NCI-H1105 (cell line): Measurements from ENCODE around the gene NUP153.
"Not testable (repeated sequence)": the region's sequence is repeated elsewhere in the genome, so short reads cannot be mapped to it uniquely, and the experiment has no call there.

Experiments used
- DNase-seq: peaks from one replicate; lab custom pipeline; 2025; lab: John Stamatoyannopoulos, UW

NUP153 gene

DNA sequence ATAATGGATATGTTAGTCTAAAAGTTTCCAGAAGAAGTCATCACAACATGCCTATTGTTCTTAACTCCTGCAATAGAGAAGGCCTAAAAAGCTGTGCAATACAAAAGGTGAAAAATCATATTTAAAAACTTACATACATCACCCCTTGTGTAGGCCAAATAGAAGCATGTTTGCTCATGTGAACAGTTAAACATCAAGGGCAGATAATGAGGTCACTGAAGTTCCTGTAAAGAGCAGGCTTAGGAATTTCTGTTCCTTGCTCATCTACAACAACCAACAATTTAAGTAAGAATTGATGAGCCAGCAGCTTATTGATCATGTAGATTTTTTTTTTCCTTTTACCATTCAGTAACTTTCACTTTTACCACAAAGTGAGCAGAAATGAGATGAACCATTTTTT, 7.5 kb upstream of the NUP153 start:
- no peak for DNase-seq

DNA sequence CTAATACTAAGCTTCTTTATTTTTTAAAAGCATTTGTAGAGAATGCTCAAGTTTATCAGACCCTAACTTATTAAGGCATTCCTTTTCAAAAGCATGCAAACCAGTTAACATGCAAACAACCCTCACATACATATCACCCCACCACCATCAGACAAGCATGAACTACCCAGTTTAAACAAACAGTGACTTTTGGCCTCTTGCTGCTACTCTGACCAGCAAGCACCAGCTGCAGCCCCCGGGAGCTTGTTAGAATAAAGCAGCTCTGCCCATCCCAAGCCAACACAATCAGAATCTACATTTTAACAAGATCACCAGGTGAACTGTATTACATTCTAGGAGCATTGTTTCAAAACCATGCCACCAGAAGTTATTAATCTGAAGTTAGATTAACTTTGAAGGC, 5.9 kb upstream of the NUP153 start:
- no peak for DNase-seq

DNA sequence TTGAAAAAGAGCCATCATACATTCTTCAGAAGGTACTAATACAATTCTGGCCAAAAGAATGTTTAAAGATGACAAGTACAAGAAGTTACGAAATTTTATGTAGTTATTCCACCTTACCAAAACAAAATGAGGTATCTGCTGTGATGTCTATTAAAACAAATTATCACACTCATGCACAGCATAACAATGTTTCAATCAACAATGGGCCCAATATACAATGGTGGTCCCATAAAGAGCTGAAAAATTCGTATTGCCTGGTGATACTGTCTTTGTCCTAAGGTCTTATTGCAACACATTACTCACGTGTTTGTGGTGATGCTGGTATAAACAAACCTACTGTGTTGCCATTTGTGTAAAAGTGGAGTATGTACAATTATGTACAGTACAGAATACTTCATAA, 3.6 kb upstream of the NUP153 start:
- DNase-seq: no peak

DNA sequence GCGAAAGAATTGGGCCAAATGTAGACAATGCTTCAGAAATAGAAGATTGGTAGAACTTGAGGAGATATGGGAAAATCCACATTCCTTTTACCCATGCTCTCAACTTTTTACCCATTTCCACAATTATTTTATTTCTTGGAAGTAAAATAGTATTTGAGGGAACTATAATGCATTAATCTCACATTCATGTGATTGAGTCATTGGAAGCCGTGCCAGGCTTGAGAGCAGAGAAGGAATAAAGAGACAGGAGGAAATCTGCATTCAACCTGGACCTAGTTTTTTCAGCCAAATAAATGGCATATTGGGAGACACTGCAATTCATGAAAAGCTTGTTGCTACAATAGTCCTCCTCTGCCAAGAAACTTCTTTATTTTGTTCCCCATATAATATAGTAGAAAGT, 2.8 kb upstream of the NUP153 start:
- no peak for DNase-seq

DNA sequence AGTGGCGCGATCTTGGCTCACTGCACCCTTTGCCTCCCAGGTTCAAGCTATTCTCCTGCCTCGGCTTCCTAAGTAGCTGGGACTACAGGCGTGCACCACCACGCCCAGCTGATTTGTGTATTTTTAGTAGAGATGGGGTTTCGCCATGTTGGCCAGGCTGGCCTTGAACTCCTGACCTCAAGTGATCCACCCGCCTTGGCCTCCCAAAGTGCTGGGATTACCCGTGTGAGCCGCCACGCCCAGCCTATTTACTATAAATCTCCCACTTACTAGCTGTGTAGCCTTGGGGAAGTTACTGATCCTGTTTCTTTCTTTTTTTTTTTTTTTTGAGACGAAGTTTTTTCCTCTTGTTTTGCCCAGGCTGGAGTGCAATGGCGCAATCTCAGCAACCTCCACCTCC, 1.3 kb upstream of the NUP153 start:
- DNase-seq: not testable (repeated sequence)

DNA sequence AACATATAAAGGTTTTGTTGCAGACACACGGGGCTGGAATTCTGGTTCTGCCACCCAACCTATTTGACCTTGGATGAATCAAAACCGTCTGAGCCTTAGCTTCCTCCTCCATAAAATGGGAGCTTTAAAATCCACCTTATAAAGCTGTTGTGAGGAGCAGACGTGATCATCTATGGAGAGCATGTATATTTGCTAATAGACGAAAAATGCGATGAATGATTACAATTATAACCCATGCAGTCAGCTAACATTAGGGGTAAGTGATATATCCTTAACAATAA, 586 bp upstream of the NUP153 start:
- no peak for DNase-seq

DNA sequence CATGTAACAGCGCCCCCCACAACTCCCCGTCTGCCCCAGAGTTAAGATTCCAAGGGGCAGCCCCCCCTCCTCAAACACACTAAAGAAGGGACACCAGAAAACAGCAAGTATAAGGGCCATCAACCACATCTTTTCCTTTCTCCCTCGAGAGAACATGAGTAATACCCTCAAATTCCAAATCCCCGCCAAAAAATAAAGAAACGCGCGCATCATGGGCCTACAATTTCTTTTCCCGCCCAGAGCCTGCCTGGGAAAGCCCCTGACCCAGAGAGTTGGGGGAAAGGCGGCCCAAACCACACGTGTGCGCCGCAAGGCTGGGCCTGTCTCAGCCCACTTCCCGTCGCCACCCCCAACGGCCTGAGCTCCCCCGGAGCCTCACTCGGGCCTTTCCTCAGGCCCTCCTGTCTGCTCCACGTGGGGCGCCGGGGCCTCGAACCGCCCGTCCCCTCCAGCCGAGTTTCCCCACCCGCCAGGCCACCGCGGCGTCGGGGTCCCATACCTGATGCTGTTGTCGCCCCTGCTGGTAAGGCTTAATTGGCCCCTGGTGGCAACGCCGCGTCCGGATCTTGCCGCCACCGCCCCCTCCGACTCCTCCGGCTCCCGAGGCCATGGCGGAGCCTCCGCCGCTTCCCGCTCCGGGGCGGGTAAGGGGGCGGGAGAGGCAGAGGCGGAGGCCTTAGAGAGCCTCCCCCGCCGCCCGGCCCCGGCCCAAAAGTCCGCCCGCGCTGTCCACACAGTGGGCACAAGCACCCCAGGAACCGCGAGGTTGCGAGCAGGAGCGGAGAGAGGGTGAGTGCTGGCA, 746 bp downstream of the NUP153 start:
- DNase-seq: peak; percentile 55

DNA sequence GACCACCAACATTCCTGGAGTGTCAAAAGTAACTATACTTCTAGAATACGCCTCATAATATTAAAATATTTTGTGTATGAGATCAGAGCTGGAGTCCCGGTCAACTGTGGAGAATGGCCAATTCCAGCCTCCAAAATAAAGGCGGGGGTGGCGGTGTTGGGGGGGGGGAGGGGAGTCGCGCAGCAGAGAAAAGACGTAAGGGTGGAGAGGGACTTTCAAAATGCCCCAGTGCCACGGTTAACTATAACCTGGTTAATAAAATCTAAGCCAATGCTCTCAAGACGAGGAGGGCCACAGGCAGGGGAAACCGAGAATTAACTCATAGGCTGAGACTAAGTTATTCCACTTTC, 1.3 kb downstream of the NUP153 start:
- peak; percentile 0 for DNase-seq

DNA sequence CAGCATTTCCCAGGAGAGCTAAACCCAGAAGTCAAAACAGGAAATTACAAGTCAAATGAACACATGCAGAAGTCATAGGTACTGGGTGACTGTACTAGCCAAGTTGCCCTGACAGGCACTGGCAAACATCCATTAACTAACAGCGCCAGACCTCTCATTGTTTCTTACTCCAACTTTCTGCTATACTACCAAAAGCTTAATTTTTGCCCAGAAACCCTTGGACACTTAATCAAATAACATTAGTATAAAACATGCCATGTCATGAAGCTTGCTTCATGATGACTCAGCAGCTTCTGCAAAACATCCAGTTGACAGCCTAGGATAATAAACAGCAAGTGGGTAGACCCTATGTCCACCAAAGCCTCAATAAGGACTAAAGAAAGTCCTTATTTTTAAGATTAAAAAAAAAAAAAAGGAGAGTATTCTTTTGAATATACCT, 3.5 kb downstream of the NUP153 start:
- DNase-seq: no peak

DNA sequence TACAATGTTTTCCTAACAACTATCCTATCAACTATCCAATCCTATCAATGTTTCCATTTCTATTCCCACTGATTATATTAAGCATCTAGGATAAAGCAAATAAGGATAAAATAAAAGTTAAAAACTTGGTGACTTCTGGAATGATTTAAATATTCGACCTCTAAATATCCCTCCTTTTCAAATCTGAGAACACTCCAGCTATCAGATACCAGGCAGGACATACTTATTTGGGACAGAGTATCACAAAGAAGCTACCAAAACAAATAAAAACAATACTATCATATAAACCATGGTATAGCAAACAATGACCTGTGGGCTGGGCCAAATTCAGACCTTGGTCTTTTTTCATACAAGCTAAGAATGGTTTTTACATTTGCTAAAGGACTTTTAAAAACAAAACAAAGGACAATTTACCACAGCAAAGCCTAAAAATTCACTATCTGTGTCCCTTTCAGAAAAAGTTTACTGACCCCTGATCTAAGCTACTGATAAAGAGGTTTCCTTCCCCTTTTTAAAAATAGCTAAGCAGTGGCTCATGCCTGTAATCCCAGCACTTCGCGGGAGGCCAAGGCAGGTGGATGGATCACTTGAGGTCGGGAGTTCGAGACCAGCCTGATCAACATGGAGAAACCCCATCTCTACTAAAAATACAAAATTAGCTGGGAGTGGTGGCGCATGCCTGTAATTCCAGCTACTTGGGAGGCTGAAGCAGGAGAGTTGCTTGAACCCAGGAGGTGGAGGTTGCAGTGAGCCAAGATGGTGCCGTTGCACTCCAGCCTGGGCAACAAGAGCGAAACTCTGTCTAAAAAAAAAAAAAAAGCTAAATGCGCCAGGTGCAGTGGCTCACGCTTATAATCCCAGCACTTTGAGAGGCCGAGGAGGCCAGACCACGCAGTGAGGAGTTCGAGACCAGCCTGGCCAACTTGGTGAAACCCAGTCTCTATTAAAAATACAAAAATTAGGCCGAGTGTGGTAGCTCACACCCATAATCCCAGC, 6.0 kb downstream of the NUP153 start:
- DNase-seq: no peak

DNA sequence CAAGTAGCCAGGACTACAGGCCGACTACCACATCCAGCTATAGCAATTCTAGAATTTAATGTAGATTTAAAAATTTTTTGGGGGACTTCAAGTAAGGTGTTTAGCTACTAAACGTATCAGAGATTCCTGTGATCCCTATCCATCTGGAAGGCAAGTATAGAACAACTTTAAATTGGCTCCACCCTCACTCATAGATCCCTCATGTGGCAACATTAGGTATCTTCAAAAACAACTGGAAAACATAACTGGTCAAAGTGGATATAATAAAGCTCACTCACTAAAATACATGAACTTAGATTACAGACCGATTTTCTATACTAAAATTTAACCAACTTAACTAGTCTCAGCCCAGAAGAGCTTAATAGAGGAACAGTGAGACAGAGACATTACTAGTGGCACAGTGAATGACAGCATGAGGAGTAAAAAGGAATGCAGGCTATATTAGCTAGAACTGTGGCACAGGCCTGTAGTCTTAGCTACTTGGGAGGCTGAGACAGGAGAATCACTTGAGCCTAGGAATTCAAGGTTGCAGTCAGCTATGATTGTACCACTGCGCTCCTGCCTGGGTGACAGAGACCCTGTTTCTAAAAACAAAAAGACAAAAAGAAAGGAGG, 14.7 kb downstream of the NUP153 start:
- DNase-seq: no peak

DNA sequence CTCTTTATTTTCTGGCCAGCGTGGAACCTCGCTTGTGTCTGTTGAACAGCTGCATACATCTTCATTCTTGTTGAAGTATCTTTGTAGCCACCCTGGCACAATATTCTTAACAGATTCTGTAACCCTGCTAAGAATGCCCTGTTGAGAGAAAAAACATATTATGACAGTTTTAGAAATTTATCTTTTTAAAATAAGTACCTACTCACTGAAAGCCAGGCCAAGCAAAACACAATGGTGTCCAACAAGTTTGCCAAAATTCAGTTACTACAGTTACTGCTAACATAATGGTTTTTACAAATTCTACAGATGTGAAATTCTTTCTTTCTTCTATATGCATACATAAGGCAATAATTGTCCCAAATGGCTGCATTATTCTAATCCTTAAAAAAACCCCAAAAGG, 18.2 kb downstream of the NUP153 start:
- DNase-seq: no peak

DNA sequence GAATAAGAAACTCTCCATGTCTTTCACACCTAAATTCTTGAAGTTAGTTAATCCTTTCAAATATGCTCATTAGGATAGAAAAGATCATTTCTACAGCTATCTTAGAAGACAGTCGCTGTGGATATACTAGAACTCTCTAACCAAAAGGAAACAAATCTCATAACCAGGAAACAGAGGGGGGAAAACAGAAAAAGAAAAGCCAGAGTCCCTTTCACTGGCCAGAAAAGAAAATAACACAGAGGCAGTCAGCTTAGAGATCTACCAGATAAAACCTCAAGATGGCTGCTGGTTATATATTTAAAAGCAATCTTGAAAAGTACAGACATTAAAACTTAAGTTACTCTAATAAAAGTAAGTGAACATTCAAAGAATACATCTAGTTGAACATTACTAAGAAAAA, 19.6 kb downstream of the NUP153 start:
- no peak for DNase-seq

DNA sequence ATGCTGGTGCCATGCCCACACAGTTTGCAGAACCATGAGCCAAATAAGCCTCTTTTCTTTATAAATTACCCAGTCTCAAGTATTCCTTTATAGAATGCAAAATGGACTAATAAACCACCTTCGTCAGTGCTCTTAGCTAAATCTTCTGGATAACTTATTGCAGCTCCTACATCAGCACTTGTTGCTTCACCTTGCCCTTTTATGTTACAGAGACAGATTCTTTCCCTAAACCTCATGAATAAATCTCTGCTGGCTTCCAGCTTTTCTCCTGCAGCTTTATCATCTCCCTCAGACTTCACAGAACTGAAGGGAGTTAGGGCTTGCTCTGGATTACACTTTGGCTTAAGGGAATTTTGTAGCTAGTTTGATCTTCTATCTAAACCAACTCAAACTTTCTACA, 22.6 kb downstream of the NUP153 start:
- DNase-seq: no peak

DNA sequence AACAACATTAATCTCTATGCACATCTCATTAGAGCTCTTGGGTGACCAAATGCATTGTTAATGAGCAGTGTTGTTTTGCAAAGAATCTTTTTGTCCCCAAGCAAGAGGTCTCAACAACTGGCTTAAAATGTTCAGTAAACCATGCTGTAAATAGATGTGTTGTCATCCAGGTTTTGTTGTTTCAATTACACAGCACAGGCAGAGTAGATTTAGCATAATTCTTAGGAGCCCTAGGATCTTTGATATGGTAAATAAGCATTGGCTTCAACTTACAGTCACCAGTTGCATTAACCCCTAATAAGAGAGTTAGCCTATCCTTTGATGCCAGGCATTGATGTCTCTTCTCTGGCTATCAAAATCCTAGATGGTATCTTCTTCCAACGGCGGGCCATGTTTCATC, 23.3 kb downstream of the NUP153 start:
- no peak for DNase-seq

DNA sequence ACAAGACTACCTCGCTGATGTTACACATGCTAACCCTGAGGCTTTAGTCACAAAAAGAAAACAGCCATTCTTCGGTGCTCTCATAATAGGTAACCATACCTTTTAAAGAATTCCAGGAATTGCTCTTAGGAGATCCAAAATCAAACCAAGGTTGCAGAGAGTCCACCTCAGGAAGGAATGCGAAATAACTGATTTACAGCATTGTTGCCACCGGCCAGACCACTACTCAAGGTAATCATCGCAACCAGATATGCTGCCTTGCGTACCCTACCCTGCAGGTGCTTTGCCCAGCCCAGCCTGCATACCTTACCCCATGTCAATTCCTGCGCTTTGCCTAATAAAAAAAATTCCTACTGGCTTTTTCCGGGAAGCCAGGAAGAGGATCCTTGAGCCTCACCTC, 27.0 kb downstream of the NUP153 start:
- no peak for DNase-seq

DNA sequence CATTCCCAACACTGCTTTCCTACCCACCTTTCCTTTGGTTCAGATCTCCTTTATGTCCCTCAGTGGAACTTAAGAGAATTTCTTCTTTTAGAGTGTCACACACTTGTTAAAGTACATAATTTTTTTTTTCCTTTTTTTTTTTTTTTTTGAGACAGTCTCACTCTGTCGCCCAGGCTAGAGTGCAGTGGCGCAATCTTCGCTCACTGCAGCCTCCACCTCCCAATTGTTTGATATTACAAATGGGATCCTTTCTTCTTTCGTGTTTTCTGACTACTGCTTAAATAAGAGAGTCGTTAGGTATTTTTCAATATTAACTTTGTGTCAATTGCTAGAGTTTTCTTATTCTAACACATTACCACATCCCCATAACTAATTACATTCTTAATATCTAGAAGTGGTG, 29.1 kb downstream of the NUP153 start:
- DNase-seq: no peak

DNA sequence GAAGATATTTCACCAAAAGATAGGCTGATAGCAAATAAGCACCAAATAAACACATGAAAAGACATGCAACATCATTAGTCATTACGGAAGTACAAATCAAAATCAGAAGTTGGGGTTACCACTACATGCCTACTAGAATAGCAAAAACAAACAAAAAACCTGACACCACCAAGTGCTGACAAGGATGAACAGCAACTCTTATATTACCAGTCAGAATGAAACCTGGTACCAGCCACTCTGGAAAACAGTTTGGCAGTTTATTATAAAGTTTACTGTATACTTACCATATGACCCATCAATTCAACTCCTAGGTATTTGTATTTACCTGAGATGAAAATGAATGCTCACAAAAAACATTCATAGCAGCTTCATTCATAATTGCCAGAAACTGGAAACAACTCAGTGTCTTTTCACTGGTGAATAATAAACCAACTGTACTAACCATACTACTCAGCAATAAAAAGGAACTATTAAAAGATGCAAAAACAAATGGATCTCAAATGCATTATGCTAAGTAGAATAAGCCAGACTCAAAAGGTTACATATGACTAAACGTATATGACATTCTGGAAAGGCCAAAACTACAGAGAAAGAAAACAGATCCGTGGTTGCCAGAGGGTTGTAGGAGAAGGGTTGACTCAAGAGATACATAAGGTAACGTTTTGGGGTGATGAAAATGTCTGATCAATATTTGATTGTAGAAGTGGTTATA, 33.0 kb downstream of the NUP153 start:
- DNase-seq: no peak

DNA sequence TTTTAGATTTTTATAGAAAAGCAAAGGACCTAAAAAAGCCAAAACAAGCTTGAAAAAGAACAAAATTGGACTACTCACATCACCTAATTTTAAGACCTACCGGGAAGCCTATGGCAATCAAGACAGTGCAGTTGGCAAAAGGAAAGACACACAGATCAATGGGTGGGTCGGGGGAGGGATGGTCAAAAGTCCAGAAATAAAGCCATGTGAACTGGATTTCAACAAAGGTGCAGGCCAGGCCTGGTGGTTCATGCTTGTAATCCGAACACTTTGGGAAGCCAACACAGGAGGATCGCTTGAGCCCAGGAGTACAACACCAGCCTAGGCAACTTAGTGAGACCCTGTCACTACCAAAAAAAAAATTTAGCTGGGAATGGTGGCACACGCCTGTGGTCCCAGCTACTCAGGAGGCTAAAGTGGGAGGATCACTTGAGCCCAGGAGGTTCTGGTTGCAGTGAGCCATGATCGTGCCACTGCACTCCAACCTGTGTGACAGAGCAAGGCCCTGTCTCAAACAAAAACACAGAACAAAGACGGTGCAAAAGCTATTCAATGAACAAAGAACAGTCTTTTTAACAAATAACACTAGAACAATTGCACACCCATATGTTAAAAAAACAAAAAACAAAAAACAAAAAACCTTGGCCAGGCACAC, 34.5 kb downstream of the NUP153 start:
- no peak for DNase-seq

DNA sequence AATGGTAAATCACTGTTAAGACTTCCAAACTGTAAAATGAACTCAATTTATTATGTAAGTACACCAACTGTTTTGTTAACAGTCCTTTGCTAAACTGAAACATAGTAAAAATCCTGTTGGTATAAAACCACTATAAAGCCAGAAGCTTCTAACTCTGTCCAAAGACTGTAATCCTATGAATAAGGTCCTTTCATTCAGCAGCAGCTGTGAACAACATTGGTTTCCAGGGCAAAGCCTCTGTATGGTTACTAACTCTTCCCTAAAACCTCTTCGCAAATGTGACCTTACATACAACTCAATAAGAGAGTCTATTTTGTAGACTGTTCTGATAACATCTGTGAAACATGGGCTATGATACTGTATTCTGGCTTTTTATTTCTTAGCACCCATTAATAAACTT, 40.1 kb downstream of the NUP153 start:
- no peak for DNase-seq

DNA sequence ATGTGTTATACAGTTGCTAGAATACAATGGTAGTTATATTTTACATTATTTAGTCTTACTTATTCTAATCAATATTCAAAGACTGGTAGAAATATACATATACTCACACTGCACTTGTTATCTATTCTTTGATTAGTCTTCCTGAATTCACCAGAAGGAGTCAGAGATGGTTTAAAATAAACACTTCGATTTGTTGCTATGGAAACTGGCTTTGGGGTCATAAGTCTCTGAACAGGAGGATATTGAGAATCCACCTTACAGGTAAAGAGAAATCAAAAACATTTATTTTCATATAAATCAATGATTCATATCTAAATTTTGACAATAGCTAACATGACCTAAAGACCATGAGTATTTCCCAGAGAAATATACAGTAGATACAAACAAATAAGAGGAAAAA, 41.6 kb downstream of the NUP153 start:
- no peak for DNase-seq

DNA sequence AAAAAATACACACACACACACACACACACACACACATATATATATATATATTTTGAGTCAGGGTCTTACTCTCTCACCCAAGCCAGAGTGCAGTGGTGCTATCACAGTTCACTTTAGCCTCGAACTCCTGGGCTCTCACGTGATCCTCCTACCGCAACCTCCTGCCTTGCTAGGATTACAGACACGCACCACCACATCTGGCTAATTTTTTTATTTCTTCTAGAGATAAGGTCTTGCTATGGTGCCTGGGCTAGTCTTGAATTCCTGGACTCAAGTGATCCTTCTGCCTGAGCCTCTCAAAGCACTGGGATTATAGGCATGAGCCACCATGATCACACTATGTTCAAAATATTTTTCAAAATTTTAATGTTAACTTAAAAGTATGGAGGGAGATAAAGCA, 43.5 kb downstream of the NUP153 start:
- no peak for DNase-seq
